Endodermal cell (in vitro differentiated cells): ENCODE measurements around the gene DHRS12. TPM values are rescaled to one million over a fixed set of nuclear protein-coding genes. Genes with fewer than 3 reads are reported as not detected.
"Not testable (repeated sequence)": the region's sequence is repeated elsewhere in the genome, so short reads cannot be mapped to it uniquely, and the experiment has no call there.

Source experiments
- DNase-seq: peaks from one replicate; pipeline ENCODE4 v3.0.0-alpha.2; 2017
- H3K27ac ChIP-seq: 2 replicates; pipeline ENCODE4 v1.5.1; 2013; ENCODE audit warnings: mild to moderate bottlenecking, low read depth, low read length, moderate library complexity
- H3K27me3 ChIP-seq: 2 replicates; pipeline ENCODE4 v1.6.1; 2013; ENCODE audit warnings: mild to moderate bottlenecking, low read length, moderate library complexity; ENCODE audit not compliant: insufficient read depth, control insufficient read depth, poor library complexity, severe bottlenecking
- H3K36me3 ChIP-seq: 2 replicates; pipeline ENCODE4 v1.7.0; 2013; ENCODE audit warnings: mild to moderate bottlenecking, low read length, moderate library complexity; ENCODE audit not compliant: control insufficient read depth, insufficient read depth
- H3K4me1 ChIP-seq: one replicate; pipeline ENCODE4 v1.7.0; 2013; ENCODE audit warnings: low read length; ENCODE audit not compliant: control insufficient read depth, insufficient read depth
- H3K4me3 ChIP-seq: 2 replicates; pipeline ENCODE4 v1.5.1; 2013; ENCODE audit warnings: mild to moderate bottlenecking, low read length, moderate library complexity
- H3K9ac ChIP-seq: 2 replicates; pipeline ENCODE4 v1.6.1; 2013; ENCODE audit warnings: mild to moderate bottlenecking, low read length, moderate library complexity; ENCODE audit not compliant: poor library complexity, severe bottlenecking; ENCODE audit errors: extremely low read depth
- H3K9me3 ChIP-seq: 2 replicates; pipeline ENCODE4 v1.6.1; 2013; ENCODE audit warnings: mild to moderate bottlenecking, low read length, moderate library complexity; ENCODE audit not compliant: control insufficient read depth
- H3K27ac Mint-ChIP-seq: 2 replicates; pipeline ENCODE4 v1.8.0; 2020; ENCODE audit warnings: mixed read lengths
- H3K27me3 Mint-ChIP-seq: 2 replicates; pipeline ENCODE4 v1.8.0; 2021; ENCODE audit warnings: mild to moderate bottlenecking, mixed read lengths; ENCODE audit not compliant: insufficient read depth
- H3K36me3 Mint-ChIP-seq: 2 replicates; pipeline ENCODE4 v1.8.0; 2020; ENCODE audit warnings: low read depth, mixed read lengths
- H3K4me1 Mint-ChIP-seq: 2 replicates; pipeline ENCODE4 v1.8.0; 2020; ENCODE audit warnings: mixed read lengths
- H3K4me3 Mint-ChIP-seq: 2 replicates; pipeline ENCODE4 v1.8.0; 2020; ENCODE audit warnings: mild to moderate bottlenecking, moderate library complexity, mixed read lengths
- H3K9me3 Mint-ChIP-seq: 2 replicates; pipeline ENCODE4 v1.8.0; 2020; ENCODE audit warnings: mild to moderate bottlenecking, mixed read lengths
- WGBS, 2 experiments: methylation state at CpG; one replicate each; pipeline versions ENCODE4 v1.1.5 to v1.1.7; 2013; ENCODE audit warnings: missing lambda C conversion rate in 2 of 2, mixed read lengths in 1 of 2; ENCODE audit not compliant: insufficient coverage in 1 of 2, insufficient read length in 1 of 2; 5-methylcytosine and 5-hydroxymethylcytosine counted together
- total RNA-seq, 2 donors: library from RNA; stranded (reverse); fragmentation: NEBNext Ultra II Directional in 1 of 2; extraction: Animal tissue kit (Norgen Biotek cat#: 25700) in 1 of 2; gene quantifications; 2 replicates in 1 of 2; 3 replicates in 1 of 2; pipeline ENCODE4 v1.2.1, GENCODE V29; 2021
- TF ChIP-seq, protein P1 (sequence below): fragments of 200-600 bp; sonication (generic); conservative IDR thresholded peaks from 2 replicates; pipeline ENCODE4 v1.5.0; 2021; ENCODE audit warnings: antibody characterized with exemption, mild to moderate bottlenecking

Gene DHRS12
- total RNA-seq, 2 donors from 2014 or later, result 13.8 to 19.8 TPM

DNA sequence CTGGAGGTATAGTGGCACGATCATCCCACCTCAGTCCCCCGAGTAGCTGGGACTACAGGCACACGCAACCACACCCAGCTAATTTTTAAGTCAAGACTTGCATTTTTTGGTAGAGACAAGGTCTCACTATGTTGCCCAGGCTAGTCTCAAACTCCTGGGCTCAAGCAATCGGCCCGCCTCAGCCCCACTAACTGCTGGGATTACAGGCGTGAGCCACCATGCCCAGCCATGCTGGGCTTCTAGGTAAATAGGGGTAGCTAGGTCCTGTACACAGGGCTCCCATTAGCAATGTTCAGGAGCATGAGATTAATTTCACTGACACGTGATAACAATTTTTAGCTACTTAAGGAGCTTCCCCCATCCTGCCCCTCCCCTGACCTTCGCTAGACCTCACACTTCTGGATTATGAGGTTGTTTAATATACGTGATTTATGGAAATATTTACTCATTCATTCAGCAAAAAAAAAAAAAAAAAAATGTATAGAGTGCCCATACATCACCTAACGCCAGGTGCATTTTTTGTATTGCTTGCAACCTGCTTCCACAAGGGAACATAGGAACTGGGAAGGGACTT, 21.8 kb upstream of the DHRS12 start:
- Histone ChIP-seq H3K27ac (no peak overlapping the region), H3K36me3 (no peaks in the 10 kb centered on the region), H3K27me3 (no peaks in the 10 kb centered on the region), H3K4me1 (no peaks in the 10 kb centered on the region), H3K9ac (no peak overlapping the region), H3K4me3 (no peak overlapping the region), H3K9me3 (no peaks in the 10 kb centered on the region)
- no peaks in the 10 kb centered on the region for H3K27me3 Mint-ChIP-seq
- TF ChIP-seq, protein P1, sequence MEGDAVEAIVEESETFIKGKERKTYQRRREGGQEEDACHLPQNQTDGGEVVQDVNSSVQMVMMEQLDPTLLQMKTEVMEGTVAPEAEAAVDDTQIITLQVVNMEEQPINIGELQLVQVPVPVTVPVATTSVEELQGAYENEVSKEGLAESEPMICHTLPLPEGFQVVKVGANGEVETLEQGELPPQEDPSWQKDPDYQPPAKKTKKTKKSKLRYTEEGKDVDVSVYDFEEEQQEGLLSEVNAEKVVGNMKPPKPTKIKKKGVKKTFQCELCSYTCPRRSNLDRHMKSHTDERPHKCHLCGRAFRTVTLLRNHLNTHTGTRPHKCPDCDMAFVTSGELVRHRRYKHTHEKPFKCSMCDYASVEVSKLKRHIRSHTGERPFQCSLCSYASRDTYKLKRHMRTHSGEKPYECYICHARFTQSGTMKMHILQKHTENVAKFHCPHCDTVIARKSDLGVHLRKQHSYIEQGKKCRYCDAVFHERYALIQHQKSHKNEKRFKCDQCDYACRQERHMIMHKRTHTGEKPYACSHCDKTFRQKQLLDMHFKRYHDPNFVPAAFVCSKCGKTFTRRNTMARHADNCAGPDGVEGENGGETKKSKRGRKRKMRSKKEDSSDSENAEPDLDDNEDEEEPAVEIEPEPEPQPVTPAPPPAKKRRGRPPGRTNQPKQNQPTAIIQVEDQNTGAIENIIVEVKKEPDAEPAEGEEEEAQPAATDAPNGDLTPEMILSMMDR, result no peak
- peaks cover 12% of the 10 kb centered on the region for H3K4me1 Mint-ChIP-seq
- no peak for DNase-seq
- H3K4me3 Mint-ChIP-seq, result no peak overlapping the region
- H3K27ac Mint-ChIP-seq, result no peak overlapping the region
- H3K9me3 Mint-ChIP-seq, result no peaks in the 10 kb centered on the region
- 91 to 93% methylated on average over 4 to 8 of the region's 10 CpGs for WGBS, 2 experiments
- H3K36me3 Mint-ChIP-seq, result no peaks in the 10 kb centered on the region

DNA sequence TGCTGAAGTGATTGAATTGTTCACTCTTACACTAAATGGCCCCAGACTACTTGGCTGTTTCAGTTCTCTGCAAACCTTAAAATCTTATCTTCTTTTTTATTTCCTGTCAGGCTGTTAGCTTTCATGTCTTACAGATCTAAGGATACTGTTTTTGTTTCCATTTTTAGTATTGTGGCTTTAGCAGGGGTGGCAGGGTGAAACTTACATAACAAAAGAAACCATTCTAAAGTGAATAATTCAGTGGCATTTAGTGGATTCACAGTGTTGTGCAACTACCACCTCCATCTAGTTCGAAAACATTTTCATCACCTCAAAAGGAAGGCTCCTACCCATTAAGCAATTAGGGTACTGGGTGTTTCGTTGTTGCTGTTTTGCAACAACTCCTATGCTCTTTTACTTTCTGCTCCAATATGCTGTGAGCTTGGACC, 21.2 kb upstream of the DHRS12 start:
- H3K4me3 Mint-ChIP-seq, result no peak overlapping the region
- no peaks in the 10 kb centered on the region for H3K27me3 Mint-ChIP-seq
- H3K9me3 ChIP-seq, result no peaks in the 10 kb centered on the region
- H3K4me1 Mint-ChIP-seq, result peaks cover 17% of the 10 kb centered on the region
- no peaks in the 10 kb centered on the region for H3K4me1 ChIP-seq
- H3K4me3 ChIP-seq, result no peak overlapping the region
- TF ChIP-seq, protein P1, result no peak
- H3K36me3 ChIP-seq, result no peaks in the 10 kb centered on the region
- H3K9ac ChIP-seq, result no peak overlapping the region
- H3K36me3 Mint-ChIP-seq, result no peaks in the 10 kb centered on the region
- H3K27me3 ChIP-seq, result no peaks in the 10 kb centered on the region
- no peak overlapping the region for H3K27ac ChIP-seq
- no peak overlapping the region for H3K27ac Mint-ChIP-seq
- H3K9me3 Mint-ChIP-seq, result no peaks in the 10 kb centered on the region
- WGBS, 2 experiments, result 79 to 81% methylated on average over 2 of the region's 2 CpGs
- DNase-seq, result no peak

DNA sequence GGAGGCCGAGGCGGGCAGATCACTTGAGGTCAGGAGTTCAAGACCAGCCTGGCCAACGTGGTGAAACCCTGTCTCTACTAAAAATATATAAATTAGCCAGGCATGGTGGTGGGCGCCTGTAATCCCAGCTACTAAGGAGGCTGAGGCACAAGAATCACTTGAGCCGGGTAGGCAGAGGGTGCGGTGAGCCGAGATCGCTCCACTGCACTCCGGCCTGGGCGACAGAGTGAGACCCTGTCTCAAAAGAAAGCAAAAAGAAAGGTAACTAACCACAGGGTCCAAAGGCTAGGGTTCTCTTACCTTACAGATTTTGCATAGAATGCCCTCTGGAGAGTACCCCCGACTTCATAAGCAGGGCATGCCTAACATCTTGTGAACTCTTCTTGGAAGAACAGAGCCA, 20.7 kb upstream of the DHRS12 start:
- WGBS, 2 experiments, result 92 to 100% methylated on average over 11 of the region's 11 CpGs
- H3K4me1 ChIP-seq, H3K36me3 ChIP-seq, H3K27ac ChIP-seq, H3K4me3 ChIP-seq, H3K36me3 Mint-ChIP-seq, H3K9me3 Mint-ChIP-seq, H3K27ac Mint-ChIP-seq, H3K9ac ChIP-seq, H3K4me3 Mint-ChIP-seq, DNase-seq, H3K9me3 ChIP-seq, H3K27me3 Mint-ChIP-seq, H3K27me3 ChIP-seq: not testable (repeated sequence)
- H3K4me1 Mint-ChIP-seq, result peaks cover 22% of the 10 kb centered on the region

DNA sequence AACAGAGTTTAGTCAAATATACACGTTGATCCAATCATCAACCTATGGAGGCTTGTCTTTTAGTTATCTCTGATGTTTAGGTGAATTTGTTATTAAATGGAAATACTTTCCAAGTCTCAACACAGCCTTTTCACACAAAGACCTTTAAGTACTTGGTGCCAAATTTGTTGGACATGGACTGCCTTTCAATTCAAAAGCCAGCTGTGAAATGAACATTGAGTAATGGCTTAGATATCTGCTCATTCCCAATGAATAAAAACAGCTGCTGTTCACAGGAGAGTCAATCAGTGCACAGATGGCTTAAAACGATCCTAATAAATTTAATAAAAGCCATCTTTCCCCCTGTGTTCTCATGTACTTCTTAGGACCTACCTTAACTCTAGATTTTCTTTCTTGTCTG, 19.9 kb upstream of the DHRS12 start:
- H3K36me3 ChIP-seq, result no peaks in the 10 kb centered on the region
- no peak overlapping the region for H3K4me3 ChIP-seq
- no peaks in the 10 kb centered on the region for H3K27me3 Mint-ChIP-seq
- H3K4me1 ChIP-seq, result no peaks in the 10 kb centered on the region
- no peaks in the 10 kb centered on the region for H3K27me3 ChIP-seq
- H3K9ac ChIP-seq, result no peak overlapping the region
- no peak overlapping the region for H3K27ac Mint-ChIP-seq
- H3K27ac ChIP-seq, result no peak overlapping the region
- H3K9me3 Mint-ChIP-seq, result no peaks in the 10 kb centered on the region
- TF ChIP-seq, protein P1, result no peak
- peaks cover 25% of the 10 kb centered on the region for H3K4me1 Mint-ChIP-seq
- no peaks in the 10 kb centered on the region for H3K9me3 ChIP-seq
- no peaks in the 10 kb centered on the region for H3K36me3 Mint-ChIP-seq
- WGBS, 2 experiments, result 86 to 89% methylated on average over 1 to 2 of the region's 2 CpGs
- no peak overlapping the region for H3K4me3 Mint-ChIP-seq
- no peak for DNase-seq
